Choroid plexus epithelial cell (primary cell): ENCODE results near the gene ZDHHC22.

Experiments used
- DNase-seq: peaks from one replicate; pipeline ENCODE4 v3.0.0-alpha.2; 2010; ENCODE audit warnings: low read depth
- H3K4me3 ChIP-seq: 2 replicates; pipeline ENCODE4 v1.5.1; 2011; ENCODE audit warnings: low read depth, mild to moderate bottlenecking, control low read depth, low read length, moderate library complexity
- CTCF ChIP-seq: conservative IDR thresholded peaks from 2 replicates; pipeline ENCODE4 v1.5.1; 2011; ENCODE audit warnings: low read depth, mild to moderate bottlenecking, control low read depth, inconsistent platforms, low read length, moderate library complexity

Gene ZDHHC22

DNA sequence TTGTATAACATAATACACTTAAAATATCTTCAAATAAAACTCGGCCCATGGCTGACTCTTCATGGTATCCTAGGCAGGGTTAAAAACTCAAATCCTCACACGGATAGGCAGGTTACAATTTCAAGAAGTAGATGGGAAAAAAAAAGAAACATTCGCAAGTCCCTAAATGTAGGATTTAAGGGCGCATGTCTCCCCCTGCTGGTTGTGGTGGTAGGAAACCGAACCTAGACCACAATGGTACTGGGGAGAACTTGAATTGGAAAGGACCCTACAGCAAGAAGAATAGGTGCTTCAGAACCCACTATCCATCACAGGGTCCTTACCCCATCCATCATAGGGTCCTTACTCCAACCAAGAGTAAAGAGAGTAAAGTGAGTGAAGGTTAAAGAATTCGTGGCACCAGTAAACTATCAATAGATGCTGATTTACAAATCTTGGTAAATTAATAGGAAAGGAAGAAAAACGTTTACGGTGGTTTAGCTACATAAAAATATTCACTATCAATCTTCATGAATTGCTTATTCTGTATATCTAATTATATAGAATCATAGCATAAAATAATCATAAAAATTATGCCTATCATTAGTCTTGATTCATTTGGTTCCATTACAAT, 46.8 kb downstream of the ZDHHC22 start:
- peak; percentile 92 for TF ChIP-seq CTCF

GRCh38 chr14:77092676-77093075, 48.9 kb downstream of the ZDHHC22 start:
- no peak for TF ChIP-seq CTCF
- H3K4me3 ChIP-seq = no peak overlapping the region
- no peak for DNase-seq

More for the DNA sequence above, 46.8 kb downstream of the ZDHHC22 start:
- peak; percentile 91 for DNase-seq
- H3K4me3 ChIP-seq = no peak overlapping the region

DNA sequence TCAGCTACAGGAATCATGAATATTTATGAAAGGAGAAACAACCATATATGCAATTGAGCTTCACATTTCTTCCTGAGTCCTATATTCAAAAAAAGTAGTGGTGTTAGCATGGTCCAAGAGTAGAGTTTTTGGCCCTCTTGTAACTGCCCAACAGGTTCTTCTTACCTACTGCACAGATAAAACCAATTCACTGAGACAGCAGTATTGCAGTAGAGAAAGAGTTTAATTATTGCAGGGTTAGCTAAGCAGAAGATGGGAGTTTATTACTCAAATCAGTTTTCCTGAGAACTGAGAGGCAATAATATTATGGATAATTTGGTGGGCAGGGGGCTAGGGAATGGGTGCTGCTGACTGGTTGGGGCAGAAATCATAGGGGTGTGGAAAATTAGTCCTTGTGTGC, 50.1 kb downstream of the ZDHHC22 start:
- H3K4me3 ChIP-seq = no peak overlapping the region
- DNase-seq = no peak
- TF ChIP-seq CTCF = no peak

- DNase-seq = no peak
- TF ChIP-seq CTCF = no peak
- H3K4me3 ChIP-seq = no peak overlapping the region
Measured at GRCh38 chr14:77088645-77089044, 52.9 kb downstream of the ZDHHC22 start.

DNA sequence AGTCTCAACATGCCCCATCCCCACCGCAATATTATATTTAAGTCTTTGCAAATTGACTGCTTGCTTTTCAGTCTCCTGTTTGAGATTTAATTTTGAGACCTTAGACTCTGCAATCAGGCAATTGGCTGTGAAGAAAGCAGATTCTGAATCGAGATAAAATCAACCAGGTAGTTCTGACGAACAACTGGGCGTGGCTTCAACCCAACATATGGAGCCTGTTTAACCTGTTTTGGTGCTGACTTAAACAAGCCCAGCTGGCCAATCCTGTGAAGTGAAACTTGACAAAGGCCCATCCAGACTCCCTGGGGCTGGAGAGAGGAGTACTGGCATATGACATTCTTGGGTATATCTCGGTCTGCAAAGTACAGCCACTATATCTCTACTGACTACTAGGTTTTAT, 53.4 kb downstream of the ZDHHC22 start:
- DNase-seq = no peak
- H3K4me3 ChIP-seq = no peak overlapping the region
- TF ChIP-seq CTCF = no peak

DNA sequence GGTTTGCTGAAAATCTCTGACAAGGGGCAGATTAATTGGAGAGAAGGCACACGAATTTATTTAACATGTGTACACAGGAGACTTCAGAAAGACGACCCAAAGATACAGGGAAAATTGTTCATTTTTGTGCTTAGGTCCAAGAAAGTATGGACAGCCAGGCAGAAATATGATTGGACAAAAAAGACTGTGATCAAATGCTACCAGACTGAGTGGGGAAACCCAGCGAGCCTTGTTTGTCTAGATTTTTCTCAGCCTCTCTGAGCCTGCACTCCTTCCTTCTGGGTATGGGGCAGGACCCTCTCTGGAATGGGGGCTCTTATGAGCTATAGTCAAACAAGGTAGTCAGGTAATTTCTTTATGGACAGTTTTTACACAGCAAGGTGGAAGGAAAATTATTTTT, 54.0 kb downstream of the ZDHHC22 start:
- no peak overlapping the region for H3K4me3 ChIP-seq
- DNase-seq = no peak
- TF ChIP-seq CTCF = no peak

DNA sequence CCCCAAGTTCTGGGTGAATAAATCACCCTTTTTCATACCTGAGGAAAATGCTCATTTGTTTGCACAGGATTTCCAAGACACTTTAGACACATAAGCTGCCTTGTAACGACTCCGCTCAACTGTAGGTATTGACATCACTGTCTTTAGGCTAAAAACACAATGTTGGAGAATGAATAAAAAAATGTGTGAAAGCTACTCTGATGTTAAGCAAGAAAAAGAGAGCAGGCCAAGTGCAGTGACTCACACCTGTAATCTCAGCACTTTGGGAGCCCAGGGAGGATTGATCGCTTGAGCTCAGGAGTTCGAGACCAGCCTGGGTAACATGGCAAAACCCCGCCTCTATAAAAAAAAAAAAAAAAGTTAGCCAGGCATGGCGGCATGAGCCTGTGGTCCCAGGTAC, 54.6 kb downstream of the ZDHHC22 start:
- no peak for TF ChIP-seq CTCF
- no peak for DNase-seq
- H3K4me3 ChIP-seq = no peak overlapping the region
